ENCODE data around the gene DUSP23.

- TF ChIP-seq, protein P1, sequence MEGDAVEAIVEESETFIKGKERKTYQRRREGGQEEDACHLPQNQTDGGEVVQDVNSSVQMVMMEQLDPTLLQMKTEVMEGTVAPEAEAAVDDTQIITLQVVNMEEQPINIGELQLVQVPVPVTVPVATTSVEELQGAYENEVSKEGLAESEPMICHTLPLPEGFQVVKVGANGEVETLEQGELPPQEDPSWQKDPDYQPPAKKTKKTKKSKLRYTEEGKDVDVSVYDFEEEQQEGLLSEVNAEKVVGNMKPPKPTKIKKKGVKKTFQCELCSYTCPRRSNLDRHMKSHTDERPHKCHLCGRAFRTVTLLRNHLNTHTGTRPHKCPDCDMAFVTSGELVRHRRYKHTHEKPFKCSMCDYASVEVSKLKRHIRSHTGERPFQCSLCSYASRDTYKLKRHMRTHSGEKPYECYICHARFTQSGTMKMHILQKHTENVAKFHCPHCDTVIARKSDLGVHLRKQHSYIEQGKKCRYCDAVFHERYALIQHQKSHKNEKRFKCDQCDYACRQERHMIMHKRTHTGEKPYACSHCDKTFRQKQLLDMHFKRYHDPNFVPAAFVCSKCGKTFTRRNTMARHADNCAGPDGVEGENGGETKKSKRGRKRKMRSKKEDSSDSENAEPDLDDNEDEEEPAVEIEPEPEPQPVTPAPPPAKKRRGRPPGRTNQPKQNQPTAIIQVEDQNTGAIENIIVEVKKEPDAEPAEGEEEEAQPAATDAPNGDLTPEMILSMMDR (IDR thresholded peaks at IDR 0.05), result no peak
- TF ChIP-seq POLR2A (IDR thresholded peaks at IDR 0.05) (no peak), POLR2AphosphoS5 (IDR thresholded peaks at IDR 0.05) (no peak)
Measured at GRCh38 chr1:159803956-159804689, 23.4 kb downstream of the DUSP23 start.
